A549 (cell line): ENCODE measurements around the gene TMEM86B. TPM values are rescaled to one million over a fixed set of nuclear protein-coding genes. Genes with fewer than 3 reads are reported as not detected.

Source experiments
- ATAC-seq, 2 experiments: fragments of 200-7000 bp in 1 of 2; fragments of >200 bp in 1 of 2; cut with Nextera tagmentation in 1 of 2; cut with Tn5 transposase in 1 of 2; 3 replicates each; pipeline versions ENCODE4 v1.8.0 to v1.9.1; 2018 to 2020; ENCODE audit warnings: mild to moderate bottlenecking in 1 of 2, moderate library complexity in 1 of 2
- CTCF ChIA-PET: fragments of 300-600 bp; sonication (Branson Sonifier 250); formaldehyde crosslinking; extraction: SDS; loops from one replicate; lab custom pipeline; 2021; ENCODE audit warnings: antibody characterized with exemption, inconsistent platforms; lab: Yijun Ruan, JAX
- POLR2A ChIA-PET: fragments of 350-600 bp; formaldehyde crosslinking; extraction: SDS; loops from one replicate; lab custom pipeline; 2021; ENCODE audit warnings: antibody characterized with exemption, inconsistent platforms; lab: Yijun Ruan, JAX
- DNase-seq, 2 experiments: peaks; one replicate each; pipeline versions ENCODE4 v3.0.0 to v3.0.0-alpha.2; 2011 to 2016; ENCODE audit warnings: low read depth in 1 of 2, low spot score in 1 of 2
- FAIRE-seq: peaks from 2 replicates; lab custom pipeline; 2011; peaks lifted over from hg19 to GRCh38; lab: Jason Lieb, UNC
- H3K27ac ChIP-seq, 2 experiments: fragments of >200 bp; sonication (Bioruptor Twin); formaldehyde crosslinking; 3 replicates each; pipeline ENCODE4 v1.5.1; 2016 to 2017
- H3K4me1 ChIP-seq: fragments of >200 bp; sonication (Bioruptor Twin); formaldehyde crosslinking; 3 replicates; pipeline ENCODE4 v1.6.1; 2016
- H3K4me2 ChIP-seq: fragments of >200 bp; sonication (Bioruptor Twin); formaldehyde crosslinking; 3 replicates; pipeline ENCODE4 v1.6.1; 2016
- H3K4me3 ChIP-seq: fragments of >200 bp; sonication (Bioruptor Twin); formaldehyde crosslinking; 3 replicates; pipeline ENCODE4 v1.5.1; 2016
- H3K9me3 ChIP-seq: fragments of >200 bp; sonication (Bioruptor Twin); formaldehyde crosslinking; 3 replicates; pipeline ENCODE4 v1.6.1; 2016
- BHLHE40 ChIP-seq: IDR thresholded peaks from 2 replicates; pipeline ENCODE4 v1.6.1; 2012; ENCODE audit warnings: low read depth, low read length, inconsistent platforms
- CBX2 ChIP-seq: fragments of 200-600 bp; sonication (generic); IDR thresholded peaks from 2 replicates; pipeline ENCODE4 v1.6.1; 2016; ENCODE audit warnings: low read depth, mild to moderate bottlenecking, borderline replicate concordance
- CBX8 ChIP-seq: fragments of 200-600 bp; sonication (generic); IDR thresholded peaks from 2 replicates; pipeline ENCODE4 v1.6.1; 2016
- CHD2 ChIP-seq: fragments of 150-350 bp; IDR thresholded peaks from 2 replicates; pipeline ENCODE4 v1.6.1; 2014; ENCODE audit warnings: low read length; ENCODE audit not compliant: partially characterized antibody
- CHD4 ChIP-seq: fragments of 200-600 bp; sonication (generic); IDR thresholded peaks from 2 replicates; pipeline ENCODE4 v1.6.1; 2016; ENCODE audit warnings: antibody characterized with exemption, mild to moderate bottlenecking, borderline replicate concordance
- CTCF ChIP-seq: fragments of >200 bp; sonication (Bioruptor Twin); formaldehyde crosslinking; IDR thresholded peaks from 3 replicates; pipeline ENCODE4 v1.5.1; 2016
- E2F6 ChIP-seq: IDR thresholded peaks from 2 replicates; pipeline ENCODE4 v1.6.1; 2012; ENCODE audit warnings: low read depth, borderline replicate concordance
- EHF ChIP-seq: fragments of 250-450 bp; sonication (Bioruptor Pico); IDR thresholded peaks from 2 replicates; pipeline ENCODE4 v1.5.0; 2020; ENCODE audit warnings: mild to moderate bottlenecking
- ELK1 ChIP-seq: fragments of 150-350 bp; IDR thresholded peaks from 2 replicates; pipeline ENCODE4 v1.6.1; 2014; ENCODE audit warnings: low read depth, mild to moderate bottlenecking, low read length
- ESRRA ChIP-seq: fragments of 150-350 bp; IDR thresholded peaks from 2 replicates; pipeline ENCODE4 v1.6.1; 2014; ENCODE audit warnings: mild to moderate bottlenecking, low read length, borderline replicate concordance
- FOSL2 ChIP-seq, 2 experiments: fragments of 450-650 bp in 1 of 2; fragments of >200 bp in 1 of 2; sonication (Bioruptor Twin) in 1 of 2; formaldehyde crosslinking; IDR thresholded peaks; 2 replicates each; pipeline versions ENCODE4 v1.5.0 to v1.6.1; 2016 to 2020; ENCODE audit warnings: mild to moderate bottlenecking in 1 of 2, moderate library complexity in 1 of 2
- GATA3 ChIP-seq: IDR thresholded peaks from 2 replicates; pipeline ENCODE4 v1.6.1; 2012; ENCODE audit warnings: borderline replicate concordance
- HMGXB4 ChIP-seq: fragments of 250-450 bp; sonication (Bioruptor Pico); IDR thresholded peaks from 2 replicates; pipeline ENCODE4 v1.5.0; 2021; ENCODE audit warnings: mild to moderate bottlenecking, moderate library complexity, borderline replicate concordance
- HOXA7 ChIP-seq: fragments of 250-450 bp; sonication (Bioruptor Pico); IDR thresholded peaks from 2 replicates; pipeline ENCODE4 v1.5.0; 2020; ENCODE audit warnings: mild to moderate bottlenecking, moderate library complexity
- HOXB13 ChIP-seq: fragments of 250-450 bp; sonication (Bioruptor Pico); IDR thresholded peaks from 2 replicates; pipeline ENCODE4 v1.5.0; 2020; ENCODE audit warnings: low read depth, mild to moderate bottlenecking, moderate library complexity
- JUNB ChIP-seq: fragments of >200 bp; sonication (Bioruptor Twin); formaldehyde crosslinking; IDR thresholded peaks from 2 replicates; pipeline ENCODE4 v1.6.1; 2016
- KDM5A ChIP-seq: fragments of 200-600 bp; sonication (generic); IDR thresholded peaks from 2 replicates; pipeline ENCODE4 v1.6.1; 2016; ENCODE audit warnings: antibody characterized with exemption, mild to moderate bottlenecking
- MYC ChIP-seq: IDR thresholded peaks from 2 replicates; pipeline ENCODE4 v1.6.1; 2012; ENCODE audit warnings: mild to moderate bottlenecking, inconsistent platforms, low read length, improper control_type of control experiment, borderline replicate concordance
- NFE2L2 ChIP-seq: fragments of 150-350 bp; conservative IDR thresholded peaks from 2 replicates; pipeline ENCODE4 v1.6.1; 2014; ENCODE audit warnings: low read length
- RAD21 ChIP-seq, 2 experiments: fragments of >200 bp in 1 of 2; sonication (Bioruptor Twin) in 1 of 2; formaldehyde crosslinking in 1 of 2; IDR thresholded peaks in 1 of 2; conservative IDR thresholded peaks in 1 of 2; 2 replicates in 1 of 2; 3 replicates in 1 of 2; pipeline ENCODE4 v1.6.1; 2012 to 2018; ENCODE audit warnings: inconsistent platforms in 1 of 2
- RFX5 ChIP-seq: fragments of 450-650 bp; IDR thresholded peaks from 2 replicates; pipeline ENCODE4 v1.7.1; 2014; ENCODE audit warnings: antibody characterized with exemption, mild to moderate bottlenecking, moderate library complexity
- RNF2 ChIP-seq: fragments of 200-600 bp; sonication (generic); IDR thresholded peaks from 2 replicates; pipeline ENCODE4 v1.6.1; 2016; ENCODE audit warnings: low read depth, mild to moderate bottlenecking, antibody characterized with exemption, moderate library complexity, borderline replicate concordance
- SMC3 ChIP-seq: fragments of >200 bp; sonication (Bioruptor Twin); formaldehyde crosslinking; IDR thresholded peaks from 3 replicates; pipeline ENCODE4 v1.6.1; 2018; ENCODE audit warnings: inconsistent platforms
- TFCP2L1 ChIP-seq: fragments of 250-450 bp; sonication (Bioruptor Pico); IDR thresholded peaks from 2 replicates; pipeline ENCODE4 v1.5.0; 2021; ENCODE audit warnings: mild to moderate bottlenecking
- USF2 ChIP-seq: fragments of 450-650 bp; IDR thresholded peaks from 2 replicates; pipeline ENCODE4 v1.6.1; 2014; ENCODE audit warnings: antibody characterized with exemption
- ZFP36 ChIP-seq: fragments of 450-650 bp; IDR thresholded peaks from 2 replicates; pipeline ENCODE4 v1.6.1; 2014; ENCODE audit warnings: borderline replicate concordance; ENCODE audit not compliant: partially characterized antibody
- ZNF302 ChIP-seq: fragments of 250-450 bp; sonication (Bioruptor Pico); IDR thresholded peaks from 2 replicates; pipeline ENCODE4 v1.9.0; 2021; ENCODE audit warnings: inconsistent platforms, mild to moderate bottlenecking, moderate library complexity
- ZSCAN20 ChIP-seq: fragments of 250-450 bp; sonication (Bioruptor Pico); IDR thresholded peaks from 2 replicates; pipeline ENCODE4 v1.8.0; 2022; ENCODE audit warnings: mild to moderate bottlenecking, moderate library complexity
- WGBS: methylation state at CpG from one replicate; pipeline ENCODE4 v1.1.6; 2017; ENCODE audit errors: missing lambda C conversion rate; 5-methylcytosine and 5-hydroxymethylcytosine counted together
- polyA plus RNA-seq, 4 experiments: library from polyadenylated mRNA; depleted of rRNA in 3 of 4; stranded (reverse); fragments of >200 nt; fragmentation: RNase III in 1 of 4; extraction: RNeasy Plus Mini Kit Qiagen cat#74134 plus additional on column Dnase treatment in 1 of 4; gene quantifications; 2 replicates in 3 of 4; 3 replicates in 1 of 4; pipeline ENCODE4 v1.2.3, GENCODE V29; 2011 to 2017

The TMEM86B gene
- polyA plus RNA-seq, 2 of the 4 experiments (the other 2 are of a cell fraction): 1.6 to 3.4 TPM

GRCh38 chr19:55266404-55266803 lies 37.8 kb upstream of the TMEM86B start:
- peaks cover 9% of the 10 kb centered on the region; the same call in 2 of the 3 replicates for H3K9me3 ChIP-seq
- H3K27ac ChIP-seq: no peak overlapping the region
- DNase-seq: no peak
- H3K4me2 ChIP-seq: no peak overlapping the region
- no peak overlapping the region for H3K4me3 ChIP-seq
- no peak for FAIRE-seq
- ChIA-PET CTCF (interaction anchor here (0.8 to 1.2 kb wide), 5 partner anchors 15 to 237 kb away, joined by 3 read pairs; no protein-coding TSS in a partner anchor), POLR2A (no interaction called here)
- WGBS: 97% methylated on average over 3 of the region's 3 CpGs
- H3K4me1 ChIP-seq: no peaks in the 10 kb centered on the region
- TF ChIP-seq KDM5A (no peak), ZFP36 (no peak), CHD2 (no peak), CBX2 (no peak), ELK1 (no peak), HOXB13 (CRISPR knock-in tag) (no peak), NFE2L2 (no peak), CHD4 (no peak), FOSL2 (IDR thresholded peaks at IDR 0.05) (no peak), FOSL2 (CRISPR knock-in tag; IDR thresholded peaks at IDR 0.05) (no peak), EHF (no peak), MYC (no peak), BHLHE40 (no peak), RAD21 (conservative IDR thresholded peaks at IDR 0.05 in 1 of 2, IDR thresholded peaks at IDR 0.05 in 1 of 2) (no peak), TFCP2L1 (no peak), ZSCAN20 (no peak), SMC3 (no peak), E2F6 (no peak), CTCF (no peak), USF2 (no peak), GATA3 (no peak)
- no peak for ATAC-seq

GRCh38 chr19:55265723-55266386 lies 37.3 kb upstream of the TMEM86B start:
- 87% methylated on average over 10 of the region's 12 CpGs for WGBS
- no peak overlapping the region for H3K27ac ChIP-seq
- no peak for ATAC-seq
- peaks cover 9% of the 10 kb centered on the region; the same call in 2 of the 3 replicates for H3K9me3 ChIP-seq
- no peak overlapping the region for H3K4me3 ChIP-seq
- no peak overlapping the region for H3K4me2 ChIP-seq
- ChIA-PET CTCF (interaction anchor here (0.6 to 1.2 kb wide), 5 partner anchors 15 to 238 kb away, joined by 3 read pairs; no protein-coding TSS in a partner anchor), POLR2A (no interaction called here)
- no peaks in the 10 kb centered on the region for H3K4me1 ChIP-seq
- DNase-seq: no peak
- FAIRE-seq: no peak
- no peak for TF ChIP-seq USF2
- TF ChIP-seq ZNF302 (CRISPR knock-in tag): no peak
- TF ChIP-seq BHLHE40: no peak
- TF ChIP-seq CHD2: no peak
- no peak for TF ChIP-seq ESRRA
- TF ChIP-seq TFCP2L1: no peak
- TF ChIP-seq JUNB: no peak
- no peak for TF ChIP-seq SMC3
- TF ChIP-seq RFX5: no peak
- TF ChIP-seq HOXB13 (CRISPR knock-in tag): no peak
- no peak for TF ChIP-seq CBX8
- no peak for TF ChIP-seq ZSCAN20
- no peak for TF ChIP-seq RNF2
- no peak for TF ChIP-seq KDM5A
- no peak for TF ChIP-seq ZFP36
- no peak for TF ChIP-seq HMGXB4 (CRISPR knock-in tag)
- no peak for TF ChIP-seq HOXA7 (CRISPR knock-in tag)
